Thymus (tissue), 11 donors: ENCODE measurements around the gene ATP23. TPM values are rescaled to one million over a fixed set of nuclear protein-coding genes. Genes with fewer than 3 reads are reported as not detected.

Experiments used
- DNase-seq, 9 donors: peaks; one replicate each; pipeline ENCODE4 v3.0.0-alpha.2; 2013; ENCODE audit warnings: low spot score in 9 of 9, low read depth in 6 of 9, missing footprints in 1 of 9
- H3K27ac ChIP-seq, 2 donors: one replicate each; pipeline ENCODE4 v1.5.1; 2013; ENCODE audit warnings: control low read depth in 1 of 2, low read depth in 1 of 2, low read length in 1 of 2, mild to moderate bottlenecking in 1 of 2, moderate library complexity in 1 of 2
- H3K27me3 ChIP-seq, 2 donors: one replicate each; pipeline ENCODE4 v1.5.1; 2013; ENCODE audit warnings: low read length in 1 of 2; ENCODE audit not compliant: control insufficient read depth in 2 of 2, insufficient read depth in 1 of 2
- H3K36me3 ChIP-seq, 2 donors: one replicate each; pipeline ENCODE4 v1.5.1; 2013; ENCODE audit warnings: low read length in 1 of 2, mild to moderate bottlenecking in 1 of 2, moderate library complexity in 1 of 2; ENCODE audit not compliant: control insufficient read depth in 2 of 2, insufficient read depth in 2 of 2
- H3K4me1 ChIP-seq, 2 donors: one replicate each; pipeline ENCODE4 v1.5.1; 2013; ENCODE audit warnings: low read length in 2 of 2; ENCODE audit not compliant: control insufficient read depth in 2 of 2, insufficient read depth in 2 of 2
- H3K4me3 ChIP-seq, 2 donors: one replicate each; pipeline ENCODE4 v1.5.1; 2013; ENCODE audit warnings: low read length in 2 of 2, control low read depth in 1 of 2, mild to moderate bottlenecking in 1 of 2
- H3K9me3 ChIP-seq, 2 donors: one replicate each; pipeline ENCODE4 v1.5.1; 2013; ENCODE audit warnings: low read length in 1 of 2, mild to moderate bottlenecking in 1 of 2; ENCODE audit not compliant: control insufficient read depth in 2 of 2, insufficient read depth in 1 of 2
- WGBS: extraction: QIAGEN DNeasy Blood & Tissue Kit; methylation state at CpG from one replicate; pipeline ENCODE4 v1.1.7; 2013; 5-methylcytosine and 5-hydroxymethylcytosine counted together
- polyA plus RNA-seq: library from polyadenylated mRNA; stranded (reverse); fragments of 200-250 nt; gene quantifications from one replicate; pipeline ENCODE4 v1.2.3, GENCODE V29; 2013
- total RNA-seq: library from RNA; stranded (reverse); fragments of 120-200 nt; gene quantifications from one replicate; pipeline ENCODE4 v1.2.4, GENCODE V29; 2013
- donor health status: healthy.

The ATP23 gene
- total and polyA plus RNA-seq, 2 donors, result 15.6 to 36.0 TPM

DNA sequence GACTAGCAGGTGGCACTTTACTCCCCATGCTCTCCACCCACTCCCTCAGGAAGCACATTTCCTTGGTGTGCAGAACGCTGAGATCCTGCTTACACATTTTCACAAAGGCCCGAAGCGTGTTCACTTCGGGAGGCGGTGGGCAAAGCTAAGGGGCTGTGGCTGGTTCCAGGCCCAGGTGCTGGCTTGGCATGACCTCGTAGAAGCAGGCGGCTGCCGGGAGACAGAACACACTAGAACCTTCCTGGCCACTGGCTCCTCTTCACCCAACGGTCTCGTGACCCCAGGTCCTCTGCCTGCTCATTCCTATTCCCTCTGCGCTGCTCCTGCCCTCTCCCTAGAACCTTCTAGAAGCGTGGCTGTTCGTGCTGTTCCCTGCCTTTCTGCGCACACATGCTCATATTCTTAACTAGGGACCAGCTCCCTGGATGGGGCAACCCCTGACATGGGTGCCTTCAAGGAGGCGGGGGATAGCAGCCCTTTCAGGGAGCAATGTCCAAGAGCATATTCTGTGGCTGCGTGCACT is 43.3 kb downstream of the ATP23 start:
- H3K27ac ChIP-seq, result no peak overlapping the region
- no peak for DNase-seq
- H3K27me3 ChIP-seq, result no peaks in the 10 kb centered on the region
- H3K9me3 ChIP-seq, result no peaks in the 10 kb centered on the region
- 90% methylated on average over 16 of the region's 16 CpGs for WGBS
- H3K4me3 ChIP-seq, result no peak overlapping the region
- no peaks in the 10 kb centered on the region for H3K36me3 ChIP-seq
- no peaks in the 10 kb centered on the region for H3K4me1 ChIP-seq

DNA sequence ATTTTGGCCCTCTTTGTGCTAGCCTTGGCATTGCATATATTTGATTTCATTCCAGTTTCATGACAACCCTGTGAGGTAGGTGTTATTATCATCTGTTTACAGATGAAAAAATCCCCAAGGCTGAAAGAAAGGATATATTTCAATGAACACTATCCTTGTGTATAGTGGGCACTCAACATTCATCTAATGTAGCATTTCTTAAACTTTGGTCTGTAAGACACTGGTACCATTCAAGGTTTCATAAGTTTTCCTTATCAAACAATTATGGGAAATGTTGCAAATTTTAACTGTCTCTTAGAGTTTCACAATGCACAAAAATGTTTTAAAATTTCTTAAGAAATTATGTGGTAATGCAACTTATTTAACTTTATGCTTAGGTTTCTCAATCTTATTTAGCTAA is 44.3 kb downstream of the ATP23 start:
- H3K4me1 ChIP-seq, result no peaks in the 10 kb centered on the region
- no peak overlapping the region for H3K27ac ChIP-seq
- no peaks in the 10 kb centered on the region for H3K36me3 ChIP-seq
- H3K9me3 ChIP-seq, result no peaks in the 10 kb centered on the region
- H3K27me3 ChIP-seq, result no peaks in the 10 kb centered on the region
- no peak overlapping the region for H3K4me3 ChIP-seq
- DNase-seq, result no peak

DNA sequence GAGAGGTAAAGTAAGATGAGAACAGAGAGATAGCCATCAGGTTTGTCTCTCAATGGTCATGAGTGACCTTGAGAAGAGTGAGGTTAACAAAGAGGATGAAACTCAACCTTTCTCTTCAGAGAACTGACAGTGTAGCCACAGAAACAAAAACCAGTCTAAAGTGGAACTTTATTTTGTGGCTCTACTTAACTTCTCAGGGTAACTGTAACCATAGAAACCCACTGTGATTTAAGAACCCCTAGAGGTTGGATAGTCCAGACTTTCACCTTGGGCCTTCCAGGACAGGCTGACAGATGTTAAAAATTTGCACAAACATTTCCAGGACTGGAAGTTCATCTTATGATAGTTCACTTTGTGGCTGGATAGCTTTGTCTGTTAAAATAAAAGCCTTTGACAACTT is 48.5 kb downstream of the ATP23 start:
- no peak for DNase-seq
- H3K27ac ChIP-seq, result no peak overlapping the region
- H3K36me3 ChIP-seq, result no peaks in the 10 kb centered on the region
- no peaks in the 10 kb centered on the region for H3K27me3 ChIP-seq
- H3K4me3 ChIP-seq, result no peak overlapping the region
- H3K4me1 ChIP-seq, result no peaks in the 10 kb centered on the region
- H3K9me3 ChIP-seq, result no peaks in the 10 kb centered on the region

DNA sequence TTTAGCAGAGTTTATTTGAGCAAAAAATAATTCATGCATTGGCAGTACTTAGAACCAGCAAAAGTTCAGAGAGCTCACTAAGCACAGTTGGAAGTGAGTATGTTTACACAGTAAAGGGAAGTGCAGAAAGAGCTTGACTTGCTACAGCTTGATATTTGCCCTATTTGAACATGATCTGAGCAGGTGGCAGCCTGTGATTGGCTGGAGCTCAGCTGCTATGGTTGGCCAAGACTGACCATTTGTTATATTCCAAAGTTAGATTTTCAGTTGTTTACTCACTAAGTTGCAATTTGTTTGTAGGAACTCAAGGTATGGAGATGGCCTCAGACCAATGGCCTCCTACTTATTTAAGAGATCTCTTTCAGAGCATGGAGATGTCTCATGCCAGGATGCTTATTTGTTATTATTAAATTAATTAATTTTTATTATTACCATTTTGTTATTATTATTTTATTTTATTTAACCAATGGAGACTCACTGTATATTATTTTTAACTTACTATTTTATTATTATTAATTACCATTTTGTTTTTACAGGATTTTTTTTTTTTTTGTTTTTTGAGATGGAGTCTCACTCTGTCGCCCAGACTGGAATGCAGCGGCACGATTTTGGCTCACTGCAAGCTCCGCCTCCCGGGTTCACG is 49.0 kb downstream of the ATP23 start:
- no peaks in the 10 kb centered on the region for H3K27me3 ChIP-seq
- no peak overlapping the region for H3K4me3 ChIP-seq
- WGBS, result over 99% methylated on average over 6 of the region's 6 CpGs
- no peaks in the 10 kb centered on the region for H3K4me1 ChIP-seq
- no peaks in the 10 kb centered on the region for H3K36me3 ChIP-seq
- no peak for DNase-seq
- no peak overlapping the region for H3K27ac ChIP-seq
- H3K9me3 ChIP-seq, result no peaks in the 10 kb centered on the region

DNA sequence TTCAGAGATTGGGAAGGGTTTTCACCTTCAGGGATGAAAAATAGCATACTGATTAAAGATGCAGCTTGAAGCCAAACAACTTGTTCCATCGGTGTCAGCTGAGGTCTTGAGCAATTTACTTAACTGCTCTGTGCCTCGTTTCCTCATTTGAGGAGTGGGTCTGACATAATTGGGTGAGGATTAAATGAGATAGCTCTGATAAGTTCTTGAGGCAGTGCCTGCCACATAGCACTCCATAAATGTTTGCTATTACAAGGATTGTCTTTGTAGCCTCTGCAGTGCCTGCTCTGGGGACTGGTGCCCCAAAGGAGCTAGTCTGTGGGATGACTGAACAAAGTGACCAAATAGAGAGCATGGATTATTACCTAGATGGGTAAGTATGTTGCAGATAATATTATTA is 50.6 kb downstream of the ATP23 start:
- Histone ChIP-seq H3K36me3 (no peaks in the 10 kb centered on the region), H3K4me3 (no peak overlapping the region), H3K4me1 (no peaks in the 10 kb centered on the region), H3K27me3 (no peaks in the 10 kb centered on the region), H3K27ac (no peak overlapping the region), H3K9me3 (peaks cover 0 to 3% of the 10 kb centered on the region in 2 donors)
- DNase-seq, result no peak
- WGBS, result 98% methylated on average over 2 of the region's 2 CpGs

DNA sequence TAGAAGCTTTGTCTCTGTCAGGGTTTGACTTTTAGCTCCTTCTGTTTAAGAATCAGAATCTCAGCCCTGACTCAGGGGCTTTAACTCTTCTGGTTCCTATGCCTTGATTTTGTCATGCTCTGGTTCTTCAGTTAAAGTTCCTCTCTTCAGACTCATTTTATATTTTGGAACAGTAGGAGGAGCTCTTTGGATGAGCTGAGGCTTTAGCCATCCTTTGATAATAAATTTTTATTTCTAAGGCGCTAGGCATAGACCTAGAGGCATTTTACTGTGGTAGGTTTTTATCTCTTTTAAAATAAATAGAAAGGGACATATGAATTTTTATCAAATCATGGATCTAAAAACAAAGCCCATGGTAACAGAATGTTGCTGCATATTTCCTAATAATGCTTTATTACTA is 51.7 kb downstream of the ATP23 start:
- H3K4me1 ChIP-seq, result no peaks in the 10 kb centered on the region
- no peak overlapping the region for H3K27ac ChIP-seq
- H3K4me3 ChIP-seq, result no peak overlapping the region
- H3K27me3 ChIP-seq, result no peaks in the 10 kb centered on the region
- DNase-seq, result no peak
- WGBS, result 95% methylated on average over 1 of the region's 1 CpG
- peaks cover 0 to 14% of the 10 kb centered on the region in 2 donors for H3K9me3 ChIP-seq
- H3K36me3 ChIP-seq, result no peaks in the 10 kb centered on the region

DNA sequence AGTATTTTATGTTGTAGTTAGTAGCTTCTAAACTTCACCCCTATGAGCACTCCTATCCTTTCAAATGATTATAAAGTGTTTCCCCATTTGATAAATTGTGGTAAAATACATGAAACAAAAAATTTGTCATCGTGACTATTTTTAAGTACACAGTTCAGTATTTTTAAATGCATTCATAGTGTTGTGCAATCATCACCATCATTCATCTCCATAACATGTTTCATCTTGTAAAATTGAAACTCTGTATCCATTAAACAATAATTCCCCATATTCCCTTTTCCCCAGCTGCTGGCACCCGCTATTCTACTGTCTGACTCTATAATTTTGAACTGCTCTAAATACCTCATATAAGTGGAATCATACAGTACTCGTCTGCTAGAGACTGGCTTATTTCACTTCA is 52.5 kb downstream of the ATP23 start:
- H3K4me3 ChIP-seq, result no peak overlapping the region
- H3K36me3 ChIP-seq, result no peaks in the 10 kb centered on the region
- H3K27me3 ChIP-seq, result no peaks in the 10 kb centered on the region
- no peak overlapping the region for H3K27ac ChIP-seq
- no peak for DNase-seq
- H3K9me3 ChIP-seq, result peaks cover 1 to 21% of the 10 kb centered on the region in 2 donors
- no peaks in the 10 kb centered on the region for H3K4me1 ChIP-seq
- 94% methylated on average over 3 of the region's 3 CpGs for WGBS

DNA sequence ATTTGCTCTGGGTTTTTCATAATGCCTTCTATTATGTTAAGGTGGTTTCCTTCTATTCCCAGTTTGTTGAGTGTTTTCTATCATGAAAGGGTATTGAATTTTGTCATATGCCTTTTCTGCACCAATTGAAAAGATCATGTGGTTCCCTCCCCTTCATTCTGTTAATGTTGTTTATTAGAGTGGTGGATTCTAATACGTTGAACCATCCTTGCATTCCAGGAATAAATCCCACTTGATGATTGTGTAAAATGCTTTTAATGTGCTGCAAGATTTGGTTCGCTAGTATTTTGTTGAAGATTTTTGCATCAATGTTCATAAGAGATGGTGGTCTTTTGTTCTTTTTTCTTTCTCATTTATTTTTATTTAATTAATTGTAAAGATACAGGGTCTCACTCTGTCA is 55.2 kb downstream of the ATP23 start:
- H3K27me3 ChIP-seq, result no peaks in the 10 kb centered on the region
- H3K36me3 ChIP-seq, result no peaks in the 10 kb centered on the region
- no peak overlapping the region for H3K27ac ChIP-seq
- no peaks in the 10 kb centered on the region for H3K4me1 ChIP-seq
- peaks cover 1 to 21% of the 10 kb centered on the region in 2 donors for H3K9me3 ChIP-seq
- WGBS, result 87% methylated on average over 2 of the region's 2 CpGs
- DNase-seq, result no peak
- no peak overlapping the region for H3K4me3 ChIP-seq

DNA sequence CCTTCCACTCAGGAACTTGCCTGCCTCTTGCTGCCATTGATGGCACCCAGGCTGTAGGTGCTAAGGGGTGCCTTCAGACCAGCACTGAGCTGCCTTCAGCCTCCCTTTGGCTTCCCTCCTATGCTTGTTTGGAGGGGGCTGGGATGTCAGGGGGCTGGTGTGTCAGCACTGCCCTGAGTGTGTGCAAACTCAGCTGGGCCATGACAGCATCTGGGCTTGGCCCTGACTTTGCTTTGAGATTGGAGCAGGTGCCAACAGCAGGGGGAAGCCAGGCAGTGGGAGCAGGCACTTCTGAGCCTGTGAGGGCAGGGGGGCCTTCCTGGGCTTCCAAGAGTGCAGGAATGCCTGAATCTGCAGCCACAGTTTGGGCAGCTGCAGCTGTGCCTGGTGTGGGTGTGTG is 56.9 kb downstream of the ATP23 start:
- Histone ChIP-seq H3K4me3 (no peak overlapping the region), H3K27me3 (no peaks in the 10 kb centered on the region), H3K27ac (no peak overlapping the region), H3K36me3 (no peaks in the 10 kb centered on the region), H3K9me3 (peaks cover 1 to 21% of the 10 kb centered on the region in 2 donors), H3K4me1 (no peaks in the 10 kb centered on the region)
- DNase-seq, result no peak
